LHCN-M2 (cell line): ENCODE results near the gene ELAVL2. TPM values are rescaled to one million over a fixed set of nuclear protein-coding genes. Genes with fewer than 3 reads are reported as not detected.

ENCODE experiments used
- DNase-seq: peaks from one replicate; pipeline ENCODE4 v3.0.0-alpha.2; 2012; ENCODE audit warnings: low read depth
- total RNA-seq: library from RNA; depleted of rRNA; stranded (reverse); fragments of >200 nt; gene quantifications from 2 replicates; pipeline ENCODE4 v1.2.3, GENCODE V29; 2014

Gene ELAVL2
- total RNA-seq, 1 experiment from 2014 or later, result 7.5 TPM

DNA sequence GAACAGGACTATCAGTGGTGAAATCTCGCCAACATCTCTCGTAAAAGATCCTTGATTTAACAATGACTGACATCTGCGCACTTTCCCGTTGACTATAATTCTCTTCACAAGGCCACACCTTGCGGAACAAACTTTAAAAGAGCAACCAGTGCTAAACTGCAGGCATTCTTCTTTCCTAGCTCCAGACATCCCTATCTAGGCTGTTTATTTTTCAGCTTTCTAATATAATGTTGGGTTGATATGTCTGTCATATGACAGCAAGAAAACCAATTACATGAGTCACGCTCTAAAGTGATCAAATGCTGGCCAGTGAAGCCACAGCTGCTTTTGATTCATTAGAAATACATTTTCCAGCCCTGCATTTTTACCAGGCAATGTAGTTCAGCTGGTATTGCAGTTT lies 162.5 kb downstream of the ELAVL2 start:
- peak; percentile 87 for DNase-seq

DNA sequence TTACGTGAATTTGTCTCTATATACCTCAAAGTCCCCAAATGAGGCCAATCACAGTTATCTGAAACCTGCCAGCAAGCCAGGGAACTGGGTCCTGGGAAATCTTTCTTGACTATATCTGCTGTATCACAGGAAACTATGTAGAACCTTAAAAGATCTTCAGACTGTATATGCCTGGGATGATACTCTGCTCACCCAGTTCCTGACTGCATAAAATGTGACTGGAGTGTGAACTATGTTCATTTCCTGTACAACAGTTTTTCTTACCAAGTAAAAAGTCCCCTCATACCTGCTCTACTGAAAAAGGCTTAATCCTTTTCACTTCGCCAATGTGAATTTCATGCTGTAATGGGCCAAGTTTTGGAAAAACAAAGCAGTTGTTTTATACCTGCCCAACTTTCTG lies 162.9 kb downstream of the ELAVL2 start:
- no peak for DNase-seq

DNA sequence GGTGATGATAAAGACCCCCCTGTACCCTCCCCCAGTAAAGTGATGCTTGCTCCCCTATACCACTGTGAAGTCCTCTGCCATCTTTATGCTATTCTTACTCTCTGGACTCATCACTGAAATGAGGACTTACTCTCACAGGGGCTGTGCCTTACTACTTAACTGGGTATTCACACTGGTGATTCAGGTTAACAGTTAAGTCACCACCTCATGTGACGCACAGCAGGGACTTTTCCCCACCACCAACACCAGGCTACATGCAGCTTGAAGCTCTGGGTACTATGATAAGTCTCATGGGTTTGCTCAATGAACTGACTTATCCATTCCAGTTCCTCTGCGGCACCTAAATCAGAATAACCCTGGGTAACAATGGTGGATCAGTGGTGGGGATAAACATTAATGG lies 163.7 kb downstream of the ELAVL2 start:
- DNase-seq, result no peak

DNA sequence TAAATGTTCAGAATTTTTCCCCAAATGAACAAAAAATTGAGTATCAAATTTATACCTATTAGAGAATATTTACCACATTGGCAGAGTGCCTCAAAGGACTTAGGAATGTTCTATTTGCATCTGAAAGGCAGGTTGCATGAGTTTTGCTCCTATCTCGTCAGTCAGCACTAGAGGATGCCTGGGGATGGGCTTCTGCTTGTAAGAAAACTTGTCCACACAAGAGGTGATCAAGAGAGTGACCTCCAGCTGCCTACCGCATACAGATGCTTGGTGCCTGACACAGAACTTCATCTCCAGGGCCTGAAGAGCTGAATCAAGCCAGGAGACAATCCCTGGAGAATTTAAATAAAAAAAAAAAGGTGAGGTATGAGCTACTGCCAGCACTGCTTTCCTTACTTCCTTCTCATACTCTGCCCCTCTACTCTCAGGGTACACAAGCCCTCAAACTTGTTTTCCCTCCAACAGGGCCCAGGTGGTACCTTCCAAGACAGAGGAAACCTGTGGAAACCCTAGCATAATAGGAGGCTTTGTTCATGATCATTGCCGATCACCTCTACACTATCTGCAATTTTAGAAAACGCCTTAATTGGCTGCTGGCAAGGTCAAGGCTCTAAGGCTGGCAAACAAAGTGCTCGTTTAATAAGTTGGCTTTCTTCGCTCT lies 166.6 kb downstream of the ELAVL2 start:
- no peak for DNase-seq

DNA sequence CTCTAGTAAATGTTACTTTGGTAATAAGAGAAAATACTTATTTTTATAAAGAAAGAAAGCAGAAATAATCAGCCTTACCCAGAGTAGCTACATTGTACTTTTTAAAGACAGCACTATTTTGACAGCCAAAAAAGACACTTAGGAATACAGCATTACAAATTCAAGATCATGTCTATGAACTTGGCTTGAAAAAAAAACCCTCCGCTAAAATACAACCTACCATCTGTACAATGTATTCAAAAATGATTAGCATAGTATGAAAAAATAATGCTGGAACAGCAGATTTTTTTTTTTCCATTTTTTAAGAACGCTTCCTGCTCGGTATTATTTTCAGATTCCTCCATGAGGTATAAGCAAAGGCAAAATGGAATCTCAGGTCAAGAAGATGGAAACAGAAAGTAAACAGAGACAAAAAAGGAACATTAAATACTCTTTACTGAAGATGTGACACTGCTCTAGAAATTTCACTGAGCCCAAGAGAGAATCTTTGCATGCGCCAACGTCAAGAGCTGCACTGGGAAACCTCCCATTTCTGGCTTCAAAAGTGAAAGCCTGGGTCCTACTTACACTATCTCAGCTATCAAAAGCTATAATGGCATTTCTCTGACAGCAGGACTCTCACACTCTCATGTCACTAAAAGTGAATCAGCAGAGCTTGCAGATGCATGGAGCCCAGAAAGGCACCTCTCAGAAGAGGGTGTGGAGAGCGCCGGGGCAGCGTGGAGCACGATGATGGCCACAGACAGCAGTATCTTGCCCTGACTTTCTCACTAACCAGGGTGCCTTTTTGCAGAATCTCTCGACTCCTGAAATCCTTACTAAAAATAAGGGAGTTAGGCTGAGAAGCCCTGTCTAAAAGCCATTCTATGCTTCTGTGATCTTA lies 167.4 kb downstream of the ELAVL2 start:
- no peak for DNase-seq

DNA sequence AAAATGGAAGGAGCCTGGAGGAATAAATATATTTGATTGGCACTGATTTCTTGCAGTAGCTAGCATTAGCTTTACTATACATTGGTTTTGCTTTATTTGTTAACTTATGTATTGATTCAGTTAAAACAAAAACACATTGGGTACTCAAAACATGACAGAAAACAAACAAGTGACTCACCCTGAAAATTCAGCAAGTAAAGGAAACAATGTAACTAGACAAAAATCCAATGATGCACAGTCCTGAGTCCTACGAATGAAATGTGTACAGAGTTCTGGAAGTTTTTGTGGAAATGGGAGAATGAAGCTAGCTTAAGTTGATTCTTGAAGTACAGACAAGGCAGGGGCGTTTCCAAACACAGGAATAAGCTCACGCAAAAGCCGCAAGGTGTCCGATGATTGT lies 175.0 kb downstream of the ELAVL2 start:
- DNase-seq, result no peak

DNA sequence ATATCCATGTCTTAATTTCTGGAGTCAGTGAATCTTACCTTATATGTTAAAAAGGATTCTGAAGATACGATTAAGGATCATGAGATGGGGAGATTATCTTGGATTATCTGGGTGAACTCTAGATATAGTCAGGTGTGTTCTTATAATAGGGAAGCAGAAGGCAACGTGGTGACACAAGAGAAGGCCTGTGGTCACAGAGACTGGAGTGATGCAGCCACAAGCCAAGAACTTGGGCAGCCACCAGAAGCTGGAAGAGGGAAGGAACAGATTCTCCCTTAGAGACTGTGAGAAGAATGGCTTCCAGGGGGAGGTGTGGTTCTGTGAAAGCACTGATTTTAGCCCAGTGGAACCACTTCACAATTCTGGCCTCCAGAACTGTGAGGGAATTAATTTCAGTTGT lies 177.4 kb downstream of the ELAVL2 start:
- no peak for DNase-seq

DNA sequence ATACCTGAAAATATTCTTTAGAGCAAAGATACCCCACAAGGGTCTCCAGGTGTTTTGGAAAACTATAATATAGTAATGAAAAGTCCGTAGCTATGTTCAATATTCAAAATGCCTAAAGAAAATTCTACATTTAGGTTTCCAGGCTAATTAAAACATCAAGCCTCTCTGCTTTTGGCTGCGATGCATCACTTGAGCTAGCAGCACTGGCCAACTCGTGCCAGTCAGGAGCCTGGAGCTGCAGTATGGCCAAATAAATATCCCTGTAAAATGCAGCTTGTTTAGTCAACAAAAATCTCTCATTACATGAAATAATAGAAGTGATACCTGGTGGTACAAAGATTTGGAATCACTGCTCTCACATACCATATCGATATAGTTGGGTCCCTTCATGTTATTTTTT lies 181.1 kb downstream of the ELAVL2 start:
- no peak for DNase-seq

DNA sequence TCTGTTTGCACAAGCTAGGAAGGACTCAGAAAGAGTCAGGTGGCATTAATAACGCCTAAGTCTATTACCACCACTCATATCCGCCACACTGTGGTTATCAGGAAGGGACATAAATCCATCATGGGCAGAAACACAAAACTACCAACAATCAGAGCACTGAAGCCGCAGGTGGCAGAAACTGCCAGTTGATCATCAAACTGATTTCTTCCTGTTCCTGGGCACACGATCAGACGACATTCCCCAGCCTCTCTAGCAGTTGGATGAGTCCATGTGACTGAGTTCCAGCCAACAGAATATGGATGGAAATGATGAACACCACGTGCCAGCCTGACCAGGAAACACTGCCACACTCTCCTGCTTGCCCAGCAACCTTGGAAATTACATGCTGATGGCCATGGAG lies 181.7 kb downstream of the ELAVL2 start:
- no peak for DNase-seq

DNA sequence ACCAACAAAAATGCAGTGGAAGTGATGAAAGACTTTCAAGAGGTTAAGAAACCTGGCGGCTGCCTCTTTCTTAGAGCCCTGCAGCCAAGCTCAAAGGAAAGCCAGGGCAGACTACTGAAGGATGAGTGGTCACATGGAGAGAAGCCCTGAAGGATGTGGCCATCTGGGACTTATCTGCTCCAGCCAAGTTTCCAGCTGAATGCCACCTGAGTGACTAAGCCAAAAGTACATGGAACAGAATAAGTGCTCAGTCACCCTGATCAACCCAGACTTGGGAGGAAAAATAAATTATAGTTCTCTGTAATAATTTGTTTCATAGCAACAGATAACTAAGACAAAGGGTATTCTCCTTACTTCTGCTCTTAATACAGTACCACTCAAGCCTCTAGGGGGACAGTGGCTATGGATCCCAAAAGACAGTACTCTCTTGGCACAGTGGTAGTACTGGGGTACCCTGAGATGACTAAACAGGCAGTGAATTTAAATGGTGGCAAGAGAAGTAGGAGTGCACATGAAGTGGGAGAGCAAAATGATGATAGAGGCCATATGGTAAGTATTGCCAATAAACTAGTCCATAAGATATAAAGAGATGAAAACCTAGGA lies 182.3 kb downstream of the ELAVL2 start:
- no peak for DNase-seq
